ENCODE data around the gene PKP4. TPM values are rescaled to one million over a fixed set of nuclear protein-coding genes. Genes with fewer than 3 reads are reported as not detected.

The PKP4 gene
- total and polyA plus RNA-seq, 2 of the 8 experiments (the other 6 are each of a cell fraction or from before 2014, with no cell fraction given), result 48.2 to 88.0 TPM

DNA sequence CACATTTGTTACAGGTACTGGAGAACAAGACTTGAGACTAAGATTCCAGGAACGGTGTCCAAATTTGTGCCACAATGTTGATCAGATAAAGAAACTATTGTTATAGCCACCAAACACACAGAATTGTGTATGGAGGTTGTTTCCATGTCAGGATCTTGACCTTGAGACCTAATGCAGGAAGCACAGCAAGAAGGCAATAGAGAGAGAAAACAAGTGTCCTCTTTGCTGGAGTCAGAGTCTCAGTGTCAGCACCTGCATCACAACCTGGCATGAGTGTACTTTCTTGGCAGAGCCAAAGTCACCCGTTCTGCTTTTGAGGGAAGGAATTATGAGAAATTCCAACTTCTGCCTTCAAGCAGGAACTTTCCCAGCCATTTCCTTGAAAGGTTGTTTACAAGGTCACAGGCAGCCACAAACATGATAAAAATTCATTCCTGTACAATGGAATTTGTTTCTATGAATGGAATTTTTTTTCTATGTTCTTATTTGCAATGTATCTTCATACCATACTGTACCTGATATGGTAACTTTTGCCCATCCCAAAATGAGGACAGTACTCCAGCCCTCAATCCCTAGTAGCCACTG lies 118.4 kb downstream of the PKP4 start:
- POLR2A ChIA-PET (ENCODE audit: partially characterized antibody), result no interaction called here
- no peaks in the 10 kb centered on the region for H4K20me1 ChIP-seq (replicated peaks in 1 of 2; ENCODE audit: control insufficient read depth in 1 of 2, insufficient read depth in 2 of 2, low read length in 2 of 2)
- H2BK20ac ChIP-seq (ENCODE audit: low read length), result no peak overlapping the region
- H2BK15ac ChIP-seq (ENCODE audit: low read length), result no peak overlapping the region
- H3K4me1 ChIP-seq (replicated peaks in 1 of 4; ENCODE audit: control insufficient read depth in 3 of 4, insufficient read depth in 4 of 4, low read length in 3 of 4), result peaks cover 0 to 3% (median 0%) of the 10 kb centered on the region in 4 experiments; a peak in 1 of 7 replicates
- peaks cover 3% of the 10 kb centered on the region; the same call in 1 of the 2 replicates for H3K79me1 ChIP-seq (ENCODE audit: low read depth, low read length)
- no peak overlapping the region for H2BK120ac ChIP-seq (replicated peaks; ENCODE audit: low read depth, low read length)
- no peak overlapping the region for H2AFZ ChIP-seq (ENCODE audit: low read length)
- H3K4me2 ChIP-seq (ENCODE audit: insufficient read depth in 1 of 2, low read depth in 2 of 2, low read length in 2 of 2), result no peak overlapping the region
- H3K9me3 ChIP-seq (ENCODE audit: insufficient read depth in 2 of 2, low read depth in 1 of 2, low read length in 1 of 2), result no peaks in the 10 kb centered on the region
- DNase-seq (ENCODE audit: low read depth in 1 of 2, low spot score in 2 of 2) (no peak), FAIRE-seq (no peak)
- no peak overlapping the region for H3K4ac ChIP-seq (replicated peaks; ENCODE audit: insufficient read length, low read depth, low read length)
- H3K27me3 ChIP-seq (replicated peaks in 1 of 4; ENCODE audit: control insufficient read depth in 3 of 4, extremely low read depth in 1 of 4, insufficient read depth in 3 of 4, low read length in 3 of 4), result no peaks in the 10 kb centered on the region
- H3K4me3 ChIP-seq (ENCODE audit: extremely low read depth in 1 of 4, insufficient read depth in 2 of 4, low read depth in 3 of 4, low read length in 4 of 4), result no peak overlapping the region
- H3K56ac ChIP-seq (replicated peaks; ENCODE audit: insufficient read length, low read depth, low read length), result no peak overlapping the region
- H3K23me2 ChIP-seq (ENCODE audit: low read depth, low read length), result no peaks in the 10 kb centered on the region
- CTCF ChIA-PET (ENCODE audit: partially characterized antibody), result interaction anchor here (1.1 kb wide), 1 partner anchor 148 kb away, joined by 4 read pairs; no protein-coding TSS in a partner anchor
- H2BK5ac ChIP-seq (ENCODE audit: low read depth, low read length), result no peak overlapping the region
- H4K5ac ChIP-seq (ENCODE audit: insufficient read length, low read depth, low read length), result no peak overlapping the region
- no peak overlapping the region for H4K8ac ChIP-seq (ENCODE audit: extremely low read depth, insufficient read depth, low read length)
- WGBS, 2 experiments (ENCODE audit: extremely low coverage in 1 of 2, insufficient coverage in 1 of 2, insufficient read length in 1 of 2, insufficient replicate concordance in 2 of 2, low coverage in 1 of 2, low lambda C conversion rate in 2 of 2, missing lambda C conversion rate in 1 of 2), result 88% methylated on average over 2 of the region's 2 CpGs; no CpG with 5 or more reads in 1 of the 2 experiments
- no peaks in the 10 kb centered on the region for H3K79me2 ChIP-seq (ENCODE audit: control insufficient read depth in 1 of 2, insufficient read depth in 2 of 2, low read length in 2 of 2)
- no peak overlapping the region for H3K9ac ChIP-seq (replicated peaks in 1 of 4; ENCODE audit: extremely low read depth in 1 of 4, low read depth in 3 of 4, low read length in 3 of 4)
- H3K27ac ChIP-seq (ENCODE audit: low read depth, low read length), result no peak overlapping the region
- H3K14ac ChIP-seq (ENCODE audit: insufficient read length), result no peak overlapping the region
- H4K91ac ChIP-seq (replicated peaks; ENCODE audit: insufficient read length, low read length), result no peak overlapping the region
- no peak overlapping the region for H3K23ac ChIP-seq (ENCODE audit: insufficient read length)
- no peak overlapping the region for H2BK12ac ChIP-seq (ENCODE audit: low read depth, low read length)
- no peaks in the 10 kb centered on the region; a peak in 2 of 8 replicates for H3K36me3 ChIP-seq (ENCODE audit: control insufficient read depth in 2 of 4, insufficient read depth in 4 of 4, low read length in 3 of 4)
- no peak overlapping the region for H2AK5ac ChIP-seq (ENCODE audit: low read depth, low read length)
- no peak overlapping the region for H3K18ac ChIP-seq (ENCODE audit: extremely low read depth, low read length)
- no peak for TF ChIP-seq BRCA1 (IDR thresholded peaks at IDR 0.05; ENCODE audit: low read depth, low read length)
- no peak for TF ChIP-seq HDAC6 (IDR thresholded peaks at IDR 0.05; ENCODE audit: low read depth, low read length)
- TF ChIP-seq ZNF274 (IDR thresholded peaks at IDR 0.05; ENCODE audit: borderline replicate concordance, extremely low read depth, low read length), result no peak
- TF ChIP-seq RAD21 (IDR thresholded peaks at IDR 0.05 in 1 of 2, conservative IDR thresholded peaks at IDR 0.05 in 1 of 2; ENCODE audit: low read depth in 2 of 2, low read length in 2 of 2), result no peak
- no peak for TF ChIP-seq TAF7 (optimal IDR thresholded peaks at IDR 0.05; ENCODE audit: borderline replicate concordance, low read depth, low read length)
- no peak for TF ChIP-seq SP1 (IDR thresholded peaks at IDR 0.05; ENCODE audit: low read depth, low read length)
- no peak for TF ChIP-seq GTF2F1 (IDR thresholded peaks at IDR 0.05; ENCODE audit: borderline replicate concordance, low read depth, low read length)
- TF ChIP-seq EP300 (IDR thresholded peaks at IDR 0.05; ENCODE audit: borderline replicate concordance in 1 of 2, low read depth in 2 of 2, low read length in 2 of 2), result no peak
